HepG2 (cell line): Measurements from ENCODE around the gene MARCHF4. TPM values are rescaled to one million over a fixed set of nuclear protein-coding genes. Genes with fewer than 3 reads are reported as not detected.
A peak's percentile ranks its signal among the peaks of the same experiment; 100 is the strongest.

ENCODE experiments used
- ARID2 ChIP-seq: sonication (generic); formaldehyde crosslinking; IDR thresholded peaks from 2 replicates; pipeline ENCODE4 v1.8.1; 2022; ENCODE audit warnings: mild to moderate bottlenecking, missing genetic modification reagents, borderline replicate concordance
- HNF4G ChIP-seq, 2 experiments: sonication (generic) in 1 of 2; formaldehyde crosslinking in 1 of 2; IDR thresholded peaks; 2 replicates each; pipeline versions ENCODE4 v1.4.0 to v1.6.1; 2011 to 2020; ENCODE audit warnings: borderline replicate concordance in 2 of 2, low read depth in 2 of 2, mild to moderate bottlenecking in 2 of 2, low read length in 1 of 2, missing genetic modification reagents in 1 of 2, moderate library complexity in 1 of 2
- HNRNPLL ChIP-seq: fragments of 200-400 bp; formaldehyde crosslinking; IDR thresholded peaks from 2 replicates; pipeline ENCODE4 v1.6.1; 2017; ENCODE audit warnings: mild to moderate bottlenecking, low read depth, low read length; ENCODE audit not compliant: poor library complexity, severe bottlenecking
- PAF1 ChIP-seq: IDR thresholded peaks from 2 replicates; pipeline ENCODE4 v1.6.1; 2016; ENCODE audit warnings: missing genetic modification reagents, missing compliant biosample characterization
- RELA ChIP-seq: sonication (generic); formaldehyde crosslinking; IDR thresholded peaks from 2 replicates; pipeline ENCODE4 v1.4.0; 2020; ENCODE audit warnings: missing genetic modification reagents
- SALL2 ChIP-seq: sonication (generic); formaldehyde crosslinking; IDR thresholded peaks from 2 replicates; pipeline ENCODE4 v1.8.1; 2023; ENCODE audit warnings: mild to moderate bottlenecking, missing genetic modification reagents, inconsistent platforms
- ZNF329 ChIP-seq: sonication (generic); formaldehyde crosslinking; IDR thresholded peaks from 2 replicates; pipeline ENCODE4 v1.9.0; 2021; ENCODE audit warnings: low read depth, mild to moderate bottlenecking, missing genetic modification reagents
- ZNF333 ChIP-seq: sonication (generic); formaldehyde crosslinking; IDR thresholded peaks from 2 replicates; pipeline ENCODE4 v1.4.0; 2020; ENCODE audit warnings: mild to moderate bottlenecking, missing genetic modification reagents, borderline replicate concordance
- ZSCAN29 ChIP-seq: sonication (generic); formaldehyde crosslinking; conservative IDR thresholded peaks from 2 replicates; pipeline ENCODE4 v1.4.0; 2020; ENCODE audit warnings: mild to moderate bottlenecking, missing genetic modification reagents
- ZSCAN31 ChIP-seq: sonication (generic); formaldehyde crosslinking; IDR thresholded peaks from 2 replicates; pipeline ENCODE4 v1.5.0; 2020; ENCODE audit warnings: low read depth, mild to moderate bottlenecking, missing genetic modification reagents
- polyA plus RNA-seq, 8 experiments: library from polyadenylated mRNA; depleted of rRNA in 3 of 8; stranded (reverse) in 7 of 8; unstranded in 1 of 8; fragments of >200 nt; fragmentation: Illumina TruSeq in 4 of 8; extraction: Trizol in 4 of 8; gene quantifications; 2 replicates each; pipeline versions ENCODE4 v1.2.1 to v1.2.3, GENCODE V29; 2011 to 2016; ENCODE audit warnings: low read depth in 4 of 8, missing spikeins in 1 of 8, mixed read lengths in 1 of 8; ENCODE audit not compliant: insufficient read depth in 1 of 8
- total RNA-seq, 5 experiments: library from RNA; depleted of rRNA; stranded (reverse); fragments of >200 nt; fragmentation: Illumina TruSeq; extraction: Trizol; gene quantifications; 2 replicates each; pipeline ENCODE4 v1.2.3, GENCODE V29; 2016; ENCODE audit warnings: low read depth in 1 of 5
- TF ChIP-seq, protein P1 (sequence below): sonication (generic); formaldehyde crosslinking; conservative IDR thresholded peaks from 2 replicates; pipeline ENCODE4 v1.4.0; 2020; ENCODE audit warnings: mild to moderate bottlenecking, missing genetic modification reagents, moderate library complexity
- TF ChIP-seq, protein P2 (sequence below): sonication (generic); formaldehyde crosslinking; IDR thresholded peaks from 2 replicates; pipeline ENCODE4 v1.9.0; 2021; ENCODE audit warnings: missing genetic modification reagents, borderline replicate concordance
- TF ChIP-seq, protein P3 (sequence below): sonication (generic); formaldehyde crosslinking; IDR thresholded peaks from 2 replicates; pipeline ENCODE4 v1.4.0; 2020; ENCODE audit warnings: low read depth, mild to moderate bottlenecking, missing genetic modification reagents
- TF ChIP-seq, protein P4 (sequence below): sonication (generic); formaldehyde crosslinking; IDR thresholded peaks from 2 replicates; pipeline ENCODE4 v1.4.0; 2020; ENCODE audit warnings: missing genetic modification reagents
- TF ChIP-seq, protein P5 (sequence below): sonication (generic); formaldehyde crosslinking; IDR thresholded peaks from 2 replicates; pipeline ENCODE4 v1.4.0; 2020; ENCODE audit warnings: missing genetic modification reagents, low read depth, mild to moderate bottlenecking, borderline replicate concordance

Gene MARCHF4
- total and polyA plus RNA-seq, 2 of the 13 experiments (the other 11 are each of a cell fraction or from before 2014, with no cell fraction given), result not detected

DNA sequence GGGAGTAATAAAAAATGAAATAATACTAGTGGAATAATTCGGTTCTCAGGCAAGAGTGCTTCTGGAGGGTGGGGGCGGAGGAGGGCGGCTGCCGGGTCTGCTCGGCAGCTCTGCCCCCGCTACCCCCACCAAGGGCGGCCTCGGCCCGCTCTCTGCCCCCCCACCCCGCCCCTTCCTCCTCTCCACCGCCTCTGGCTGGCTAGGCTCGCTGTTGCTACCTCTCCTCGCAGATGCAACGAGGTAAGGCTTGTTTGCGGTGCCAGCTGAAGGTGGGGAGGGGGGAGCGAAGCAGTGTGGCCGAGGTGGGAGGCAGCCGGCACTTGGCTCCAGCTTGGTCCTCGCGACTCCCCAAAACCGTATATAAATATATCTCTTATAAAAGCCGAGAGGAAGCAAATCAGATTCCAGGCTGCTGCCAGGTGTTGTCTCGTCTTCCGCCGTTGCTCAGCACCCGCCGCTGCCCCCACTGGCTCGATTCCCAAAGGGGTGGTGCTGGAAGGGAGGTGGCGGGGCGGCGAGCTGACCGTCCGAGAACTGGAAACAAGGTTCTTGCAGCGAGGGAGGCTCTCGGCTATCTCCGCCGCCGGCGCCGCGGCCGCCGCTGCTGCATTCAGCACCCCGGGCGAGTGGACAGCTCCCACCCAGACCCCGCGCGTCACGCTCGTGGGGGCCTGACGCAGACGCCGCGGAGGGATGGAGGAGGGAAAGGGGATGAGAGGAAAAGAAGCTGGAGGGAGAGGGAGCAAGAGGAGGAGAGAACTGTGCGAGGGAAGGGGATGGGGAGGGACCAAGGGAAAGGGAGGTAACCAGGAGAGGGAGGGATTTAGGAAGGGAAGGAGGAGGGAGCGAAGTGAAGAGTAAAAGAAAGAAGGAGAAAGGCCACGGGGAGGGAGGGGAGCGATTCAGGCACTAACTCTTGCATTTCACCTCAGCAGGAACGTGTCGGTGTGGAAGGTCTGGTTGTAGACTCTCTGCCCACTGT lies at the start of gene MARCHF4 (continued):
- TF ChIP-seq, protein P1, sequence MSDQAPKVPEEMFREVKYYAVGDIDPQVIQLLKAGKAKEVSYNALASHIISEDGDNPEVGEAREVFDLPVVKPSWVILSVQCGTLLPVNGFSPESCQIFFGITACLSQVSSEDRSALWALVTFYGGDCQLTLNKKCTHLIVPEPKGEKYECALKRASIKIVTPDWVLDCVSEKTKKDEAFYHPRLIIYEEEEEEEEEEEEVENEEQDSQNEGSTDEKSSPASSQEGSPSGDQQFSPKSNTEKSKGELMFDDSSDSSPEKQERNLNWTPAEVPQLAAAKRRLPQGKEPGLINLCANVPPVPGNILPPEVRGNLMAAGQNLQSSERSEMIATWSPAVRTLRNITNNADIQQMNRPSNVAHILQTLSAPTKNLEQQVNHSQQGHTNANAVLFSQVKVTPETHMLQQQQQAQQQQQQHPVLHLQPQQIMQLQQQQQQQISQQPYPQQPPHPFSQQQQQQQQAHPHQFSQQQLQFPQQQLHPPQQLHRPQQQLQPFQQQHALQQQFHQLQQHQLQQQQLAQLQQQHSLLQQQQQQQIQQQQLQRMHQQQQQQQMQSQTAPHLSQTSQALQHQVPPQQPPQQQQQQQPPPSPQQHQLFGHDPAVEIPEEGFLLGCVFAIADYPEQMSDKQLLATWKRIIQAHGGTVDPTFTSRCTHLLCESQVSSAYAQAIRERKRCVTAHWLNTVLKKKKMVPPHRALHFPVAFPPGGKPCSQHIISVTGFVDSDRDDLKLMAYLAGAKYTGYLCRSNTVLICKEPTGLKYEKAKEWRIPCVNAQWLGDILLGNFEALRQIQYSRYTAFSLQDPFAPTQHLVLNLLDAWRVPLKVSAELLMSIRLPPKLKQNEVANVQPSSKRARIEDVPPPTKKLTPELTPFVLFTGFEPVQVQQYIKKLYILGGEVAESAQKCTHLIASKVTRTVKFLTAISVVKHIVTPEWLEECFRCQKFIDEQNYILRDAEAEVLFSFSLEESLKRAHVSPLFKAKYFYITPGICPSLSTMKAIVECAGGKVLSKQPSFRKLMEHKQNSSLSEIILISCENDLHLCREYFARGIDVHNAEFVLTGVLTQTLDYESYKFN (CRISPR knock-in tag), result 0 out of 2 replicates have a peak, but pooled peaks have one; percentile 14
- TF ChIP-seq HNRNPLL (peak; percentile 72), ZNF333 (CRISPR knock-in tag) (0 out of 2 replicates have a peak, but pooled peaks have one; percentile 67), SALL2 (peak; percentile 64; the same call in 1 of the 2 replicates), ZSCAN29 (CRISPR knock-in tag) (no peak), ZNF329 (CRISPR knock-in tag) (peak; percentile 87), HNF4G (IDR thresholded peaks at IDR 0.05; ENCODE audit: borderline replicate concordance, low read depth, low read length) (no peak), HNF4G (CRISPR knock-in tag; IDR thresholded peaks at IDR 0.05; ENCODE audit: borderline replicate concordance, low read depth) (peak; percentile 60; the same call in 1 of the 2 replicates), ZSCAN31 (peak; percentile 86), ARID2 (CRISPR knock-in tag) (peak; percentile 99), RELA (CRISPR knock-in tag) (0 out of 2 replicates have a peak, but pooled peaks have one; percentile 74), PAF1 (CRISPR knock-in tag) (no peak)
- TF ChIP-seq, protein P2, sequence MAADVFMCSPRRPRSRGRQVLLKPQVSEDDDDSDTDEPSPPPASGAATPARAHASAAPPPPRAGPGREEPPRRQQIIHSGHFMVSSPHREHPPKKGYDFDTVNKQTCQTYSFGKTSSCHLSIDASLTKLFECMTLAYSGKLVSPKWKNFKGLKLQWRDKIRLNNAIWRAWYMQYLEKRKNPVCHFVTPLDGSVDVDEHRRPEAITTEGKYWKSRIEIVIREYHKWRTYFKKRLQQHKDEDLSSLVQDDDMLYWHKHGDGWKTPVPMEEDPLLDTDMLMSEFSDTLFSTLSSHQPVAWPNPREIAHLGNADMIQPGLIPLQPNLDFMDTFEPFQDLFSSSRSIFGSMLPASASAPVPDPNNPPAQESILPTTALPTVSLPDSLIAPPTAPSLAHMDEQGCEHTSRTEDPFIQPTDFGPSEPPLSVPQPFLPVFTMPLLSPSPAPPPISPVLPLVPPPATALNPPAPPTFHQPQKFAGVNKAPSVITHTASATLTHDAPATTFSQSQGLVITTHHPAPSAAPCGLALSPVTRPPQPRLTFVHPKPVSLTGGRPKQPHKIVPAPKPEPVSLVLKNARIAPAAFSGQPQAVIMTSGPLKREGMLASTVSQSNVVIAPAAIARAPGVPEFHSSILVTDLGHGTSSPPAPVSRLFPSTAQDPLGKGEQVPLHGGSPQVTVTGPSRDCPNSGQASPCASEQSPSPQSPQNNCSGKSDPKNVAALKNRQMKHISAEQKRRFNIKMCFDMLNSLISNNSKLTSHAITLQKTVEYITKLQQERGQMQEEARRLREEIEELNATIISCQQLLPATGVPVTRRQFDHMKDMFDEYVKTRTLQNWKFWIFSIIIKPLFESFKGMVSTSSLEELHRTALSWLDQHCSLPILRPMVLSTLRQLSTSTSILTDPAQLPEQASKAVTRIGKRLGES (CRISPR knock-in tag), result peak; percentile 46; the same call in 1 of the 2 replicates
- TF ChIP-seq, protein P3, sequence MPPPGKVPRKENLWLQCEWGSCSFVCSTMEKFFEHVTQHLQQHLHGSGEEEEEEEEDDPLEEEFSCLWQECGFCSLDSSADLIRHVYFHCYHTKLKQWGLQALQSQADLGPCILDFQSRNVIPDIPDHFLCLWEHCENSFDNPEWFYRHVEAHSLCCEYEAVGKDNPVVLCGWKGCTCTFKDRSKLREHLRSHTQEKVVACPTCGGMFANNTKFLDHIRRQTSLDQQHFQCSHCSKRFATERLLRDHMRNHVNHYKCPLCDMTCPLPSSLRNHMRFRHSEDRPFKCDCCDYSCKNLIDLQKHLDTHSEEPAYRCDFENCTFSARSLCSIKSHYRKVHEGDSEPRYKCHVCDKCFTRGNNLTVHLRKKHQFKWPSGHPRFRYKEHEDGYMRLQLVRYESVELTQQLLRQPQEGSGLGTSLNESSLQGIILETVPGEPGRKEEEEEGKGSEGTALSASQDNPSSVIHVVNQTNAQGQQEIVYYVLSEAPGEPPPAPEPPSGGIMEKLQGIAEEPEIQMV (CRISPR knock-in tag), result peak; percentile 82; the same call in 1 of the 2 replicates
- TF ChIP-seq, protein P4, sequence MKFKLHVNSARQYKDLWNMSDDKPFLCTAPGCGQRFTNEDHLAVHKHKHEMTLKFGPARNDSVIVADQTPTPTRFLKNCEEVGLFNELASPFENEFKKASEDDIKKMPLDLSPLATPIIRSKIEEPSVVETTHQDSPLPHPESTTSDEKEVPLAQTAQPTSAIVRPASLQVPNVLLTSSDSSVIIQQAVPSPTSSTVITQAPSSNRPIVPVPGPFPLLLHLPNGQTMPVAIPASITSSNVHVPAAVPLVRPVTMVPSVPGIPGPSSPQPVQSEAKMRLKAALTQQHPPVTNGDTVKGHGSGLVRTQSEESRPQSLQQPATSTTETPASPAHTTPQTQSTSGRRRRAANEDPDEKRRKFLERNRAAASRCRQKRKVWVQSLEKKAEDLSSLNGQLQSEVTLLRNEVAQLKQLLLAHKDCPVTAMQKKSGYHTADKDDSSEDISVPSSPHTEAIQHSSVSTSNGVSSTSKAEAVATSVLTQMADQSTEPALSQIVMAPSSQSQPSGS (CRISPR knock-in tag), result peak; percentile 73
- TF ChIP-seq, protein P5, sequence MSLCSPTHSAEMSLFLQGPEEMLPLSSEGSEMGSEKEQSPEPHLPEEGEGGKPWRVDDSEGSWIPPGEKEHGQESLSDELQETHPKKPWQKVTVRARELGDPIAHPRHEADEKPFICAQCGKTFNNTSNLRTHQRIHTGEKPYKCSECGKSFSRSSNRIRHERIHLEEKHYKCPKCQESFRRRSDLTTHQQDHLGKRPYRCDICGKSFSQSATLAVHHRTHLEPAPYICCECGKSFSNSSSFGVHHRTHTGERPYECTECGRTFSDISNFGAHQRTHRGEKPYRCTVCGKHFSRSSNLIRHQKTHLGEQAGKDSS (CRISPR knock-in tag), result peak; percentile 77; the same call in 1 of the 2 replicates
